PC-9 (cell line): ENCODE measurements around the gene FADD.

Experiments used
- CTCF ChIP-seq: fragments of 200-600 bp; sonication (generic); conservative IDR thresholded peaks from 2 replicates; pipeline ENCODE4 v1.6.1; 2017; ENCODE audit warnings: mixed run types, antibody characterized with exemption, mild to moderate bottlenecking, moderate library complexity
- EZH2 ChIP-seq: fragments of 200-600 bp; sonication (generic); IDR thresholded peaks from 2 replicates; pipeline ENCODE4 v1.8.0; 2017; ENCODE audit warnings: antibody characterized with exemption, low read depth

GRCh38 chr11:70210530-70210929 lies 7.4 kb downstream of the FADD start:
- TF ChIP-seq CTCF (no peak), EZH2 (no peak)
